Right lung (tissue), 5 donors: Measurements from ENCODE around the gene DYNLRB1. TPM values are rescaled to one million over a fixed set of nuclear protein-coding genes. Genes with fewer than 3 reads are reported as not detected.

ENCODE experiments used
- DNase-seq, 2 donors: peaks; one replicate each; pipeline ENCODE4 v3.0.0-alpha.2; 2013
- polyA plus RNA-seq, 5 donors: library from polyadenylated mRNA; unstranded; fragments of 120-200 nt; gene quantifications; one replicate each; pipeline versions ENCODE4 v1.2.1 to v1.2.3, GENCODE V29; 2013; ENCODE audit warnings: inconsistent platforms in 1 of 5, low replicate concordance in 1 of 5; ENCODE audit not compliant: insufficient read length in 5 of 5, insufficient read depth in 1 of 5

The DYNLRB1 gene
- polyA plus RNA-seq, 5 donors = 137 to 175 (median 150) TPM

DNA sequence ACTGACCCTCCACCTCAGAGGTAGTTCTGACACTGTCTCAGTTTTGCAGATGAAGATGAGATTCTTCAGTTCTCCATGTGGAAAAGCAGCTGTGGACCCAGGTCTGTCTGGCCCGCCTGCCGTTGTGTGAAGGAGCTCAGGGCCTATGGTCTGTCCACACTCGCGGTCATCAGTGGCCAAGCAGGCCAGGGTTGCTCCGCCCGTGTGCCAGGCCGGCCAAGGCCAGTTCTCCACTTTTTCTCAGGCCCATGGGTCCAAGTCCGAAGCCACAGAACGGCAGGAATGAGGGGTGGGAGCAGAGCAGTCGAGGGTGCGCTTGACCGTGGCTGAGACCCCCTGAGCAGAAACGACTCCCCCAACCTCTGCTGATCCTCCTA, 33.7 kb downstream of the DYNLRB1 start:
- DNase-seq = no peak

DNA sequence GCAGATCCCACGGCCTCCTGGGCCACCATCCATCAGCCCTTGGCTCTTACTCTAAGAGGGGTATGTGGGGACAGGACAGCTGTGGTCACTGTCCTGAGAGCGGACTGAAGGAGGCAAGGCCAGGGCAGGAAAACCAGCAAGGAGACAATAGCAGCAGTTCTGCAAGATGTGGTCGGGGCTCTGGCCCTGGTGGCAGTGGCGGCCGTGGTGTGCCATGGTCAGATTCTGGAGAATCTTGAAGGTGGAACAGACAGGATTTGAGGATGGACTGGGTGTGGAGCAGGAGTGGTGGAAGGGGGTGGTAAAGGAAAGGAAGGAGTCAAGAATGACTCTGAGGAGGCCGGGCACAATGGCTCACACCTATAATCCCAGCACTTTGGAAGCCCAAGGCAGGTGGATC, 36.3 kb downstream of the DYNLRB1 start:
- DNase-seq = no peak

DNA sequence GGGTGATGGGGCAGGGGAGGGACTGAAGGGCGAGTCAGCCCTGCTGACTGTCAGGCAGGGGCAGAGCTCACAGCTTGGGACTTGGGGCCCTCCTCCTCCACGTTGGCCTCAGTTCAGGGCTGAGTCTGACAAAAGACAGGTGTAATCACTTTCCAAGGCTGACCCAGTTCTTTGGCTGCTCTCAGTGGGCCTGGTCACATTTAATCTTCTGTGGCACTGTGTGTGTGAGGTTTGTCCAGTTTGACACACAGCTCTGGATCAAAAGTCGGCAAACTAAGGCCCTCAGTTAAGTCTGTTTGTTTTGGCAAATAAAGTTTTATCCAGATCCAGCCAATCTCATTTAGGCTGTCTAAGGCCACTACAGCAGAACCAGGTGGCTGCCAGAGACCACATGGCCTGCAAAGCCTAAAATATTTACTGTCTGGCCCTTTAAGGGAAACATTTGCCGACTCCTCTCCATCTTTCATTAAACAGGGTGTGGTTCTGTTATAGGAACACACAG, 37.2 kb downstream of the DYNLRB1 start:
- DNase-seq = no peak

DNA sequence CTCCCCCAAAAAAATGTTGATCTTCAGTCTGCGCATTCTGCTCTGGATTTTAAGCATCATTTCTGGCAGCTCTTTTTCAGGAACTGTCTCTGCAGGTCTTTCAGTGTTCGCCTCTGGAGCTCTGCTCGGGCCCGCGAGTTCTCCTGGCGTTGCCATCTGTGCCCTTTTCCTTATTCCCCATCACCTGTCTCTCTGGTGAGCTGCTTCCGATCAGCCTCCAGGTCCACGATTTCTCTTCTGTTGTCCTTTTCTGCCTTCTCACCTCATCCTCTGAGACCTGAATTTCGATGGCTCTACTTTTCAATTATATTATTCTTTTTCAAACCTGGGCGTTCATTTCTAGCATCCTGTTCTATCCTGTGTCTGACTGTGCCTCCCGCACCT, 41.7 kb downstream of the DYNLRB1 start:
- DNase-seq = no peak

DNA sequence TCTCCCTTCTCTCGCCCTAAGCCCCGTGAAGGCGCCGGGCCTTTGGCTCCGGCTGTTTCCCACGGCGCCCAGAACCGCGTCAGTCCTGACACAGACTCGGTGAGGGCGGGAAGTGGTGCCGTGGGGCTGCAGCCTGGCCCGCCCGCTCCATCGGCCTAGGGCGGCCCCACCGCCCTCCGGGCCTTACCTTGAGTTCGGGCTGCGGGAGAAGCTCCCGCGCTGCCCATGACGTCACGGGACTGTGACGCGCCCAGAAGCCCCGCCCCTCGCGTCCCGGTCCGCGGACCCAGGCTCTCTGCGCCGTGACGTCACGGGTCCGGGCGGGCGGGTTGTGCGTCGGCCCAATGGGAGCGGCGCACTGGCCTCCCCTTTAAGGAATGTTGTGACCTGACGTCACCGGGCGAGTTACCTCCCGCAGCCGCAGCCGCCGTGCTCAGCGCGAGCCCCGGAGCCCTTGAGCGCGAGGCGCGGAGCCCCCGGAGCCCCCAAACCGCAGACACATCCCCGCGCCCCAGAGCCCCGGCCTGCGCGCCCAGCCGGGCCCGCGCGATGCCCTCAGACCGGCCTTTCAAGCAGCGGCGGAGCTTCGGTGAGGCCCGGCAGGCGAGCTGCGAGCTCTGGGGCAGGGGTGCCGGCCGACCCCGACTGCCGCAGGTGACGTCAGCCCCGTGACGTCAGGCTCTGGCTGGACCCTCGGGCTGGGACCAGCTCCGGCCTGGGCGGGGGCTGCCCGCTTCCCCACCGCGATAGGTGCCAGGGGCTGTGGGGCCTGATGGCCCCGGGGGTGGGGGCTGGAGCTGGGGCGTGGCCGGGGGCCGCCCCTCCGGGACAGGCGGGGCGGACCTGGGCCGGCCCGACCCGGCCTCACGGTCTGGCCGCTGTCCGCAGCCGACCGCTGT, 42.3 kb downstream of the DYNLRB1 start, which contains the start of gene MAP1LC3A:
Gene MAP1LC3A (plus strand): TSS at position 399 of the 899 bp plus-strand sequence. CDS start 151 bp downstream, at position 550.
- peak; percentile 96 to 97 for DNase-seq

DNA sequence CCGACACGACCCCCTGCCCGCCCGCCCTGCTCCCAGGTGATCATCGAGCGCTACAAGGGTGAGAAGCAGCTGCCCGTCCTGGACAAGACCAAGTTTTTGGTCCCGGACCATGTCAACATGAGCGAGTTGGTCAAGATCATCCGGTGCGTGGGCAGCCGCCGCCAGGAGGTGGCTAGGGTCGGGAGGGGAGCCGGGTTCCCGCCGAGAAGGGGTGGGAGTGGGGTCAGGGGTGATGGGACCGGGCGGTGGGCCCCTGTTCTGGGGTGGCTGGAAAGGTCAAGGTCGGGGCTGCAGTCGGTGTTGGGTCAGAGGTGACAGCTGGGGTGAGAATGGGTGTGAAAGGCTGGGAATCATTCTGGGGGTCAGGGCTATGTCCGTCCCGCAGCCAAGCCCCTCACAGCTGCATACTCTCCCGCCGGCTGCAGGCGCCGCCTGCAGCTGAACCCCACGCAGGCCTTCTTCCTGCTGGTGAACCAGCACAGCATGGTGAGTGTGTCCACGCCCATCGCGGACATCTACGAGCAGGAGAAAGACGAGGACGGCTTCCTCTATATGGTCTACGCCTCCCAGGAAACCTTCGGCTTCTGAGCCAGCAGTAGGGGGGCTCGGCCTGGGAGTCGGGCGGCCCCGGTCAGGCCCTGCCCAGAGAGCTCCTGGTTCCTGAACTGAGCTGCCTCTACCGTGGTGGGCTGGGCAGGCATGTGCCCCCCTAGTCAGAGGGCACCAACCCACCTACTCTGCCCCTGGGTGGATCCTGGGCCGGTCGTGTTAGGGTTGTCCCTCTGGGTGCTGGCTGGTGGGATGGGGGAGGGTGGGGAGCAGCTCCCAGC, 43.3 kb downstream of the DYNLRB1 start:
- DNase-seq = peak in 1 of 2 donors; percentile 27

DNA sequence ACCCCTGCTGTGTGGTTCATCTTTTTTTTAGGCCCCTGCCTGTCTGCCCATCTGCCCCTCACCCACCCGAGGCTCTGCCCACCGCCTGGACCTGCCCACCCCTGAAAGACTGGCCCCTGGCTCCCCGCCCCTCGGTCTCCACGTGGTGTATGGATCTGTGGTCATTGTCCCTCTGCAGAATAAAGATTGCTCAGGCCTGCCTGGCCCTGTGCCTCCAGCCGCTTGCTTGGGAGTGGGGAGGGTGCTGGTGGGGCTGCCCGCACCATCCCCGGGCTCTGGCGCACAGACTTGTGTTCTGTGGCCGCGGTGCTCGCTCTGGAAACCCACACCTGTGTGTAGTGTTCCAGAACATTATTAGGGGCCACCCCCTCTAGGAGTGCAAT, 43.9 kb downstream of the DYNLRB1 start:
- DNase-seq = no peak

DNA sequence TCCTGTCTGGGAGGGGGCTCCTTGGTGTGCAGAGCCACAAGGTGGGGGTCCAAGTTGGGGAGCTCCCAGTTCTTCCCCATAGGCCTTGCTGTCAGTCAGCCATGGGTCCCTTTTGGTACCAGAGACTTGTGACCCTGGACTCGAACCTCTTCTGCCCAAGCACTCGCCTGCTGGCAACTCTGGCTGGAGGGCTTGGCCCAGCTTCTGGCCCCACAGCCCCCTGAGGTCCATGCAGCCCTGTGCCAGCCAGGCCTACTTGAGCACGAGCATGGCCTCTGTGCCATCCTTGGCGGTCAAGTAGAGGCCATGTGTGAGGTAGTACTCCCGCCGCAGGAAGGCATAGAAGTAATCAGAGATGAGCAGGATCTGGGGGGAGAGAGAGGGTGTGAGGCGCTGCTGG, 44.4 kb downstream of the DYNLRB1 start:
- DNase-seq = no peak

DNA sequence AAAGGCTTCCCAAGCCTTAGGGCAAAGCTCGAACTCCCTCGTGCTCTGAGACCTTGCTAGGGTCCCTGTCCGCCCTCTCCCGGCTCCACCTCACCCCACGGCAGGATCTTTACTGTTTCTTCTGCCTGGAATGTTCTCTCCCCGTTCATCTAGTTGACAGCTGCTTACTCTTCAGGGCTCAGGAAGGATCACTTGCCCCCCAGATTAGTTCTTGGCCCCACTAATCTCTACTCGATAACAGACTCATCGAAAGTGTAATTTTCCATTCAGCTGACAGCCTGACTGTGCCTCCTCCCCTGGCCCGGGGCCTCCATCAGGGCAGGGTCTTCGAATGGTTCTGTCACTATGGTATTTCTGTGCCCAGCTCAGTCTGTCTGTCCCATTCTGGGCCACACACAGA, 45.4 kb downstream of the DYNLRB1 start:
- DNase-seq = no peak

DNA sequence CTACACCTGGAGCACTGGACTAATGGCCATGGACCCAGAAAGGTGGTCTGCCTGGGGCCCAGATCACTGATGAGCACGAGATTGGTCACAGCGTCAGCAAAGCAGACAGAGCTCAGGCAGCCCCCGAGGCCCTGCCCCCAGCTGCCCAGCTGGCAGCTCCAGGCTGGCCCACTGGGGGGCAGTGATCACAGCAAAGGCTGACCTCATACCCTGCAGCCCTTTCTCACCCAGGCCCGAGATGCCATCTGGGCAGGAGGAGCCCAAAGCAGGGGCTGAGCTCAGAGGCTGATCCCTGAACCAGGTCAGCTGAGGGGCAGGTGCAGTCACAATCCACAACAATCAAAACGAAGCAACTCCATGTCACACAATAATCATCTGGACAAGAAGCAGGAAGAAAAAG, 46.4 kb downstream of the DYNLRB1 start:
- no peak for DNase-seq

DNA sequence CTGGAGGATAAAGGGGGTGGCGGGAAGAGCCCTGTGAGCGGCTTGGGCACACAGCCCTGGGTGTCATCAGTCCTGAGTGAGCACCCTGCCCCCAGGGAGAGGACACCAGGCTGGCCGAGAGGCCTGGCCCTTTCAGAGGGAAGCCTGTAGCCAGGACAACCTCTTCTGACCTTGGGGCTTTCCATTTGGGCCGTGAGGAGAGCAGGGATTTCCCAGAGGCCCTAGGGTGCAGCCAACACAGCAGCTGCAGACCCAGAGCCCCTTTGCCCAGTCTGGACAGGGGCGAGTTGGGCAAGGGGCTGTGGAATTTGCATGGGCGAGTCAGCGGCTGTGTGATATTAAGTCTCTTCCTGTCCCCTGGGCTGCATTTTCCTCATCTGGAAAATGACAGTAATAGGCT, 48.6 kb downstream of the DYNLRB1 start:
- no peak for DNase-seq

DNA sequence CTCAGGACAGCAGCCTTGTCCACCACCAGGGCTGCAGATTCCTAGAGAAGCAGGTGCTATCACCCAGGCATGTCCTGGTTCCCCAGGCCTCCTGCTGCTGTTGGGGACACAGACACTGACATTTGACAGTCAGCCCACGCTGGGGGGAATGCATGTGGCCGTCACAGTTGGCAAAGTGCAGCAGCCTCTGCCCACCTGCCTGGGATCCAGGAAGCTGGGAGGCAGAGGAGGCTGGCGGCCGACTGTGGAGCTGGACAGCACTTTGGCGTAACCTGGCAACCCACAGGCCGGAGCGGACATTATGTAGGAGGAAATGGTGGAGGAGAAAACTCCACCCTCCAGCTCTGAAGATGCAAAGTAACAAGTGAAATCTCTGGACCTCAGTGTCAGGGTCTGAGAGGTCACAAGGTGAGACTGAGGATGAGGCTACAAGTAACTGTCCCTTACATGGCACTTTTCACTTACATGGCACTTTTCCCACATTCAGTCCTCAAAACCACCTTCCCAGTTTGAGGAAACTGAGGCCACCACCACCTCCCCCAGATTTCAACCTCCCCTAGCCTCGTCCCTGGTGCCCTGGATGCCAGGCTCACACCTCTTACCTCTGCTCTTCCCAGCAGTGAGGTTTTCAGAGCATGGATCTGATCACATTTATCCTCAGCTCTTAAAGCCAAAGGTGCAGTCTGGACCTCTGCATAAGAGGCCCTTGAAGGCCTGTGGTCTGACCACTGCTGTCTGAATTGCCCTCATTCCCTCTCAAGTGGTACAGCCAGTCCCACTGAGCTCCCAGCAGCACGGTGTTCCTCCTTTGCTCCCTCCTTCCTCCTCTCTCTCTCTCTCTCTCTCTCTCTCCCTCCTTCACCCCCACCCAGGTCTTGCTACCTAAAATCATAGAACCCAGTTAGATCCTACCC, 51.0 kb downstream of the DYNLRB1 start:
- no peak for DNase-seq

DNA sequence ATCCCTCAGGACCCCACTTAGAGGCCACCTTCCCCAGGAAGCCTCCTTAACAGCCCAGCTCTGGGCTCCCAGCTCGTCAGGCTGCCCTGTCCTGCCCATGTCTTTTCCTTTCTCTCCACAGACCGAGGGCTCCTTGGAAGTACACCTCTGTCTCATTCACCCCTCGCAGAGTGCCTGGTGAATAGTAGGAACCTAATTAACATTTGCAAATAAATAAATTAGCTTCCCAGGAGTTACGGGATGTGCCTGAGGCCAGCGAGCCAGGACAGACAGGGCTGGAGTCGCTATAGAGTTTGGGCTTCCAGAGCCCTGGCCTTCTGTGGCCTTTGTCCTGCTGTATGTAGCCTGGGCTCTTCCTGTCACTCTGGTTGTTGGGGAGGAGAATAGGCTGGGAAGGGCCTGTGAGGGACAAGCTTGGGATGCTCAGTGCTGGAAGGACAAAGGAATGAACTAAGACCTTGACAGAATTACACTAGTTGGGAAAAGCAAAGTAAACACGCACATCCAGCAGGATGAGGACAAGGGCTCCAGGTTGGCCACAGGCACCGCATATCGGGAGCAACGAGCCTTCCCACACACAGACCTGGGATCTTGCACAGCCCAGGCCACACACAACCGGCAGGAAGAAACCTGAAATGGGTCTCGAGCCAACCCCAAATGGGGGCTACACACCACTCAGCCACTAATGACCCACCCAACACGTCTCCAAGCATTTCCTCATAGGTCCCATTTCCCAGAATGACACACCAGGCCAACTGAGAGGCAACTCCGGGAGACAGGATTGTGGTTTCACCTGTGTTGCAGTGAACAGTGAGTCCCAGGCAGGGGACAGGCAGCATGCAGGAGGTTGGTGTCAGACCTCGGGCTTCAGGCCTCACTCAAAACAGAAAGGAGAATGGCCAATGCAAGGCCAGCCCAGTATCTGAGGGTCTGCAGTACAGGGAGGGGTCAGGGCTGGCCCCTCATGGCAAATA, 52.0 kb downstream of the DYNLRB1 start:
- DNase-seq = no peak

DNA sequence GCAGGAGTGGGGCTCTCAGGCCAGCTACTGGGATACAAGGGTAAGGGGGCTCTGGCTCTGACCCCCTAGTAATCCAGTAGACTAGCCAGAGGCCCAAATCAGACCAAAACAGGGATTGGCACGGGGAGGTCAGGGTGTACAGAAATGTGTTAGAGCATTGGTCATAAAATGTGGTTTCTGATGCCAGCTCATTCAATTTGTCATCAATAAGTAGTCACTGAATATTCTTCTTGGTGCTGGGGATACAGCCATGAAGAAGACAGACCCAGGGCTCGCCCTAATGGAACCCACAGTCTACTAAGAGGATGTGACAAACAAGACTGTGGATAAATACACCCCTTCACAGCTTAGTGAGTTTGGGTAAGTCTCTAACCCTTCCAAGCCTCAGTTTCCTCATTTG, 53.4 kb downstream of the DYNLRB1 start:
- DNase-seq = no peak

DNA sequence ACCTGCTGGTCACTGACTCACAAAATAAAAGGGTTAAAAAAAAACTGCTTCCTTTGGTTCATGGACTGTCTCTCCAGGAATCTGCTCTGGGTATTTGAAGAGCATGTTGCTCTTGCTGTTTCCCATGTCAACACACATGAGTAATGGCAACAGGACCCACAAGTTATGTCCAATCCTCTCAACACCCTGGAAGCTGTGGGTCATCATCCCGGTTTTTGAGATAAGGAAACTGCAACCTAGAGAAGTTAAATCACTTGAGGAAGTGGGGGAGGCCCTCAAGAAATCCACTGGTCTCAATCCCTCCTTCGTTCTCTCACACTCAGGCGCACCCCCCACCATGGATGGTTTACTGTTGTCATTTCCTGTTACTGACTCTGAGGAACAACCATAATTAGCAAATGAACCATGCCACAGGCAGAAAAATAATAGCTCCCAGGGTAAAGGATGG, 54.7 kb downstream of the DYNLRB1 start:
- no peak for DNase-seq

DNA sequence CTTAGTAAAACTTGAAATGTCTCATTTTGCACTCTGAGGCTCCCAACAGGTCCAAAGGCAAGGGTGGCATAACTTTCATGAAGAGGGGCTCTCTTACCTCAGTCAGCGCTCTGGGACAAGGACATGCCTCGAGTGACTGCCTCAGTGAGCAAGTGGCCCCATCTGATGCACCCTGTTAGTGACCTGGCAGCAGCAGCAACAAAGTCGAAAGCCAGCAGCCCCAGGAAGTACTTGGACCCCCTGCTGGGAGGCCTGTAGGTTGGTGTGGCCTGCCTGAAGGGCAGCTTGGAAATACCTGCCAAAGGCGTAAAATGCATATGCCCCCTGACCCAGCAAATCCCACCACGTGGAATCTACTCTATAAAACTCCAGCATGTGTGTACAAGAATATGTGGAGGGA, 55.5 kb downstream of the DYNLRB1 start:
- DNase-seq = no peak

DNA sequence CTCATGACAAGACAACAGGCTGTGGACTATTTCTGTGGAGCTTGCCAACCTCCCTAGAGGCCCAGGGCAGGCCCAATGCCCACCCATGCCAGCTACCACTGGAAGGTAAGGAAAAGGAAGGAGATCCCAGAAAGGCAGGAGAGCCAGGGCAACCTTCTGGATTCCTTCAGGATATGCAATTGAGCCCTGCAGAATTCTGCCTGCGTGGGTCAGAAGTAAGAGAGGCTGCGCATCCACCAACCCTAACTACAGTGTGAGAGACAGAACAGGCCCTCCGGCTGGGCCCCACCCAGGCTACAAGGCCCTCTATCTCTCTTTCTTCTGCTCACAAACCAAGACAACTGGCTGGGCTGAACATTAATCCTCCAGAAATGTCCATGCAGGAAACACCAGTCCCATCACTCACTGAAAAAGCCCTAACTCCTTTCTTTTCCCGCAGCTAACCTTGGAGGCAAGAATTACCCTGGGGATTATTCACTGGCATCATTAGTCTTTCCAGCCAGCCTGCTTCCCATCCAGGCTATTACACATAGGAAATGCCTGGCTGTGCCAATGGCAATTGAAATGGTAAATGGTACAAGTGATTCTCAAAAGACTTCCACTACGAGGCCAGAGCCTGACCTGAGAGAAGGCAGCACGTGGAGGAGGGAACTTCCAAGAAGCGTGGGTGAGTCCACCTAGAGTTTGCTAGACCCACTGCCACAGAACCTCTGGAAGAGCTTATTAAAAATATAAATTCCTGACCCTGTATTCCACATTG, 57.5 kb downstream of the DYNLRB1 start:
- DNase-seq = no peak

DNA sequence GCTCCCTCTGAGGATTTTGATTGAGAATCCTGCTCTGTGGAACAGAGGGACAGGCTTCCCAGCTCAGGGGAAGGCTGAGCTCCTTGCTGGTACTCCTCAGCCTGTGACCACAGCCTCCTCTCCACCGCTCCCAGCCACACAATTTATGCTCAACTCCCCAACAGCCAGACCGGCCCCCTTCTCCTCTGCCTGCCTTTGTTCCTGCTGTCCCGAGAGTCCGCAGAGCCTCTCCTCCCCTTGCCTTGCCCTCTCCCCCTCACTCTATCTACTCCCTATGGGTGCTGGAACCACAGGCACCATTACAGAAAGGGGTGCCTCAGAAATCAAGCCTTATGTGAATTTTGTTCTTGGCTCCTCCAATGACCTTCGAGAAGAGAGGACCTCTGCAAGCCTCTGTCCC, 58.2 kb downstream of the DYNLRB1 start:
- DNase-seq = no peak

DNA sequence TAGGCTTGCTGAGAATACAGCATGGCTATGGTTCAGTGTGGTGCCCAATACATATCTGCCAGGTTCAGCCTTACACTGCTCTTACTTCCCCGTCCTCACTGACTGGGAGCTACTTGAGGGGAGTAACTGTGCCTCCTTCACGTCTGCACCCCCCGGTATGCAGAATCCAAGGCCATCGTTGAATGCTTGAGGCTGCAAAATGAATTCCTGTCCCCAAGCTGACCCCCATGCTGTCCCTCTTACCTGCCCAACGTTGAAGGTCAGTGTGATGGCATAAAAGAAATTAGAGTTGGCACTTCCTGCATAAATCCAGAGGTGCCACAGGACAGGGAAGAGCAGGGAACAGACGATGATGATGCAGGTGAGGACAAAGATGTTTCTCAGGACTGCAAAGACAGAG, 58.6 kb downstream of the DYNLRB1 start:
- no peak for DNase-seq

DNA sequence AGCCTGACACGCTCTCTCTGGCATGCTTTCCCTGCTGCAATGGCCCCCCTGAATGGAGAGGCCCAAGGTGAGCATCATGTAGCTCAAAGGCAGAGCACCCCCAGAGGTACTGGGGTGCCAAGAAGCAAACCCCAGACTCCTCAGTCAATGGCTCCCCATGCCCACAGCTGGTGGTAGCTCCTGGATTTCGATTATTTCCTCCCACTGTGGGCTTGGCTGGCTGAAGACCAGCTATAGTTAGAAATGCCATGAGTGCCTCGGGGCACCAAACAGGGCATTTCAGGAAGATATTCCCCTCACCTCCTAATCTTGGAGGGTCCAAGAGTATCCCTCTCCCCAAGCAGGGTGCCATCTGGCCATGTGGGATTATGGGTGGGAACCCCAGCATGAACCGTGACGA, 59.0 kb downstream of the DYNLRB1 start:
- DNase-seq = no peak
